Activated T-helper 2 cell treated with anti-CD3 and anti-CD28 coated beads, Interferon-gamma antibody, Interleukin-2, Interleukin-4, amounts not matched to agents 10 μg/mL and 5 μg/mL and 100 μg/mL, durations not matched to agents 14 hours and 24 hours and 36 hours (primary cell): ENCODE data around the gene PNMA6E. TPM values are rescaled to one million over a fixed set of nuclear protein-coding genes. Genes with fewer than 3 reads are reported as not detected.

ENCODE experiments used
- DNase-seq: peaks from one replicate; pipeline ENCODE4 v3.0.0; 2021; ENCODE audit warnings: low spot score
- H3K27ac Mint-ChIP-seq: one replicate; pipeline ENCODE4 v1.8.0; 2021; ENCODE audit warnings: mixed read lengths
- H3K27me3 Mint-ChIP-seq: one replicate; pipeline ENCODE4 v1.8.0; 2021; ENCODE audit warnings: low read depth, mixed read lengths
- H3K36me3 Mint-ChIP-seq: one replicate; pipeline ENCODE4 v1.8.0; 2021; ENCODE audit warnings: low read depth, mixed read lengths
- H3K4me1 Mint-ChIP-seq: one replicate; pipeline ENCODE4 v1.8.0; 2021; ENCODE audit warnings: low read depth, mixed read lengths
- H3K4me3 Mint-ChIP-seq: one replicate; pipeline ENCODE4 v1.8.0; 2021; ENCODE audit warnings: low read depth, mild to moderate bottlenecking, moderate library complexity, mixed read lengths
- H3K9me3 Mint-ChIP-seq: one replicate; pipeline ENCODE4 v1.8.0; 2021; ENCODE audit warnings: mixed read lengths
- intact Hi-C: fragments of 100-400 bp; cut with micrococcal nuclease; formaldehyde crosslinking; loops from one replicate; pipeline ENCODE4 v1.15.1; 2023
- total RNA-seq: library from RNA; stranded (reverse); gene quantifications from 2 replicates; pipeline ENCODE4 v1.2.3, GENCODE V29; 2022

The PNMA6E gene
- total RNA-seq, 1 donor from 2014 or later: not detected

- H3K36me3 Mint-ChIP-seq: no peaks in the 10 kb centered on the region
- no peaks in the 10 kb centered on the region for H3K4me1 Mint-ChIP-seq
- H3K27ac Mint-ChIP-seq: no peak overlapping the region
- no peaks in the 10 kb centered on the region for H3K27me3 Mint-ChIP-seq
- DNase-seq: no peak
- intact Hi-C loops: no loop called here
- H3K9me3 Mint-ChIP-seq: no peaks in the 10 kb centered on the region
- H3K4me3 Mint-ChIP-seq: no peak overlapping the region
Observed at GRCh38 chrX:153443476-153444332, 42.6 kb upstream of the PNMA6E start.

DNA sequence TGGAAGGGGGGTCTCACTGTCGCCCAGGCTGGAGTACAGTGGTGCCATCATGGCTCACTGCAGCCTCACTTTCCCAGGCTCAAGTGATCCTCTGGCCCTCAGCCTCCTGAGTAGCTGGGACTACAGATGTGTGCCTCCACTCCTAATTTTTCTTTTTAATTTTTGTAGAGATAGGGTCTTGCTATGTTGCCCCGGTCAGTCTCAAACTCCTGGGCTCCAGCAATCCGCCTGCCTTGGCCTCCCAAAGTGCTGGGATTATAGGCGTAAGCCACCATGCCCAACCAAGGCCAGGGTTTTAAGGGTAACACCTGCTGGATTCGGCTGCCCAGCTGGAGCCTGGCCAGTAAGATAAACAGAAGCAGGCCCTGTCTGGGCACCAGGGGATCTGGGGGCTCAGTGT lies 41.3 kb upstream of the PNMA6E start:
- H3K27ac Mint-ChIP-seq: no peak overlapping the region
- no peaks in the 10 kb centered on the region for H3K4me1 Mint-ChIP-seq
- no peak for DNase-seq
- H3K4me3 Mint-ChIP-seq: no peak overlapping the region
- no peaks in the 10 kb centered on the region for H3K9me3 Mint-ChIP-seq
- intact Hi-C loops: no loop called here
- H3K27me3 Mint-ChIP-seq: no peaks in the 10 kb centered on the region
- H3K36me3 Mint-ChIP-seq: no peaks in the 10 kb centered on the region

DNA sequence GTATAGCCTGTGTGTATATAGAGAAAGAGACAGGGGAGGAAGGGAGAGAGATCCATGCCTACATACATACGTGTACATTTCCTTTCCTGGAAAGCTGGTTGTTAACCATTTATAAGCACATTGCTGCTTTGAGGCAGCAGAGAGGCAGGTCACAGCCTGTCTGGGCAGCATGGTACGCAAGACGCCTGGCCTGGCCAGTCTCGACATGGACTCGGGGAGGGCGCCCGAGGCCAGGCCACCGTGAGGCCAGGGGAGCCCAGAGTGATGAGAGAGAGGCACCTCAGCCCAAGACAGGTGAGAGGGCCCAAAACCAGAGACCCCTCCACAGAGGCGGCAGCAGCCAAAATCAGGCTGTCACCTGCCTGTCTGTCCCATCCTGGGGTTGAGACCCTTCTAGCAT lies 40.8 kb upstream of the PNMA6E start:
- intact Hi-C loops: no loop called here
- Mint-ChIP-seq H3K27ac (no peak overlapping the region), H3K4me3 (no peak overlapping the region), H3K4me1 (no peaks in the 10 kb centered on the region), H3K27me3 (no peaks in the 10 kb centered on the region), H3K36me3 (no peaks in the 10 kb centered on the region), H3K9me3 (no peaks in the 10 kb centered on the region)
- DNase-seq: no peak

DNA sequence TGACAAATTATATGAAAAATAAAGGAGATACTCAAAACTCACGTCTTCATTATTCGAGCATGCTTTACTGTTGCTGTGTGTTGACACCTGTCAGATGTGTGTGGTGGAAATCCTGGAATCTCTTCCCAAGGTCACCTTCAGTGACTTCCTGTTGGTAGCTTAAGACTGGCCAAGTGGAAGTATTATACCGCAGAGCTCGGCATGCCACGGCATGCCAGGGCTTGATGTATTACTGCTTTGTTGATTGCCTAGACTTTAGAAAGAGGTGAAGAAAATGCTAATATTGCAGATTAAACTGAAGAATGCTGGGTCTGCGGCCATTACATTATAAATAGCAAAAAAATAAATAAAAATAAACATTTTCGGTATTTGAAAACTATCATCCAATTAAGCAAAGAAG lies 40.1 kb upstream of the PNMA6E start:
- no peak for DNase-seq
- H3K36me3 Mint-ChIP-seq: no peaks in the 10 kb centered on the region
- H3K9me3 Mint-ChIP-seq: no peaks in the 10 kb centered on the region
- H3K27me3 Mint-ChIP-seq: no peaks in the 10 kb centered on the region
- H3K4me3 Mint-ChIP-seq: no peak overlapping the region
- H3K4me1 Mint-ChIP-seq: no peaks in the 10 kb centered on the region
- intact Hi-C loops: no loop called here
- no peak overlapping the region for H3K27ac Mint-ChIP-seq

DNA sequence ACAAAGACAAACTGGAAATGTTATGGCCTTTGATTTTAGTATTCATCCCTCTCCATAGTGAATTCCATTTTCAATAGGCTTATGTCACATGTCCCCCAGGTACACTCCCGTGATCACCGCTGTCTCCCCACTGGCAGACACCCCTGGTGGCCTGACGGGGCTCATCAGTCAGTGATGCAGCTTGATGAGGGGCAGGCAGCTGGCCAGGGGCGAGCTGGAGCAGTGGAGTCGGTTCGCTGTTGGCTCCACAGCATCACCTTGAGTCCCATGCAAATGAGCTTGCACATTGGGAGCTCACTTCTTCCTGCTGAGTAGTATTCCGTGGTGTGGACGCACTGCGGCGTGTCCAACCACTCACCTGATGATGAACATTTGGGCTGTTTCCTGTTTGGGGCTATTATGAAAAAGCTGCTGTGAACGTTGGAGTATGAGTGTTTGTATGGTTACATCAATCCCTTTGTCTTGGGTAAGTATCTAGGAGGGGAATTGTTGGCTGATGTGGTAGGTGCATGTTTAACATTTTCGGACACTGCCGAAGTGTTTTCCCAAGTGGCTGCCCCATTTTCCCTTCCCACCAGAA lies 39.5 kb upstream of the PNMA6E start:
- intact Hi-C loops: no loop called here
- Mint-ChIP-seq H3K36me3 (no peaks in the 10 kb centered on the region), H3K27ac (no peak overlapping the region), H3K9me3 (no peaks in the 10 kb centered on the region), H3K4me1 (no peaks in the 10 kb centered on the region), H3K4me3 (no peak overlapping the region), H3K27me3 (no peaks in the 10 kb centered on the region)
- DNase-seq: no peak

GRCh38 chrX:153439977-153440376 lies 38.8 kb upstream of the PNMA6E start:
- no peak overlapping the region for H3K27ac Mint-ChIP-seq
- no peak overlapping the region for H3K4me3 Mint-ChIP-seq
- H3K9me3 Mint-ChIP-seq: no peaks in the 10 kb centered on the region
- H3K4me1 Mint-ChIP-seq: no peaks in the 10 kb centered on the region
- H3K27me3 Mint-ChIP-seq: no peaks in the 10 kb centered on the region
- intact Hi-C loops: no loop called here
- H3K36me3 Mint-ChIP-seq: no peaks in the 10 kb centered on the region
- no peak for DNase-seq

GRCh38 chrX:153438532-153438931 lies 37.4 kb upstream of the PNMA6E start:
- Mint-ChIP-seq H3K4me1 (no peaks in the 10 kb centered on the region), H3K4me3 (no peak overlapping the region), H3K36me3 (no peaks in the 10 kb centered on the region), H3K27me3 (no peaks in the 10 kb centered on the region), H3K27ac (no peak overlapping the region), H3K9me3 (no peaks in the 10 kb centered on the region)
- intact Hi-C loops: no loop called here
- DNase-seq: no peak

- H3K36me3 Mint-ChIP-seq: no peaks in the 10 kb centered on the region
- DNase-seq: no peak
- peaks cover under 1% of the 10 kb centered on the region for H3K9me3 Mint-ChIP-seq
- H3K4me1 Mint-ChIP-seq: no peaks in the 10 kb centered on the region
- no peaks in the 10 kb centered on the region for H3K27me3 Mint-ChIP-seq
- intact Hi-C loops: no loop called here
- H3K27ac Mint-ChIP-seq: no peak overlapping the region
- H3K4me3 Mint-ChIP-seq: no peak overlapping the region
Observed at GRCh38 chrX:153435845-153436244, 34.7 kb upstream of the PNMA6E start.

DNA sequence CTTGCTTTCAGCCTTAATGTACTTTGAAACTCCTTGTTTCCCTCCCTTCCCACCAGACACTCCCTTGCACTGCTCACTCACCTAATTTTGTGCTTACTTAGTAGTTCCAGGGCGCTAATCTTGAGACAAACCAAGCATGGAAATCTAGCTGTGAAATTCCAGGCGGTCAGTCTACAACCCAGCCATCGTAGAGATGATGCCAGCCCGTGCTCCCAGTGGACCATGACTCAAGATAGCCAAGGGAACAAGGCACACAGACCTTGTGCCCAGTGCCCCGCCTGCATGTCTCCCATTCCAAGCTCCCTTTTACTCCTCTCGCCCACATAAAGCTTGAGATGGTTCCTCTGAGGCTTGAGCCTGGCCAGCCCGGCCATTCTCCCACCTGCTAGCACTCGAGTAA lies 33.7 kb upstream of the PNMA6E start:
- H3K27ac Mint-ChIP-seq: no peak overlapping the region
- H3K4me1 Mint-ChIP-seq: no peaks in the 10 kb centered on the region
- intact Hi-C loops: no loop called here
- H3K9me3 Mint-ChIP-seq: peaks cover 5% of the 10 kb centered on the region
- H3K4me3 Mint-ChIP-seq: no peak overlapping the region
- DNase-seq: no peak
- H3K36me3 Mint-ChIP-seq: no peaks in the 10 kb centered on the region
- no peaks in the 10 kb centered on the region for H3K27me3 Mint-ChIP-seq

GRCh38 chrX:153433781-153434285 lies 32.7 kb upstream of the PNMA6E start:
- DNase-seq: no peak
- intact Hi-C loops: no loop called here
- H3K4me3 Mint-ChIP-seq: no peak overlapping the region
- no peaks in the 10 kb centered on the region for H3K27me3 Mint-ChIP-seq
- H3K27ac Mint-ChIP-seq: no peak overlapping the region
- peaks cover 5% of the 10 kb centered on the region for H3K9me3 Mint-ChIP-seq
- H3K4me1 Mint-ChIP-seq: no peaks in the 10 kb centered on the region
- no peaks in the 10 kb centered on the region for H3K36me3 Mint-ChIP-seq

GRCh38 chrX:153433161-153433680 lies 32.1 kb upstream of the PNMA6E start:
- Mint-ChIP-seq H3K27ac (no peak overlapping the region), H3K27me3 (no peaks in the 10 kb centered on the region), H3K36me3 (no peaks in the 10 kb centered on the region), H3K4me3 (no peak overlapping the region), H3K9me3 (peaks cover 5% of the 10 kb centered on the region), H3K4me1 (no peaks in the 10 kb centered on the region)
- intact Hi-C loops: no loop called here
- DNase-seq: no peak

DNA sequence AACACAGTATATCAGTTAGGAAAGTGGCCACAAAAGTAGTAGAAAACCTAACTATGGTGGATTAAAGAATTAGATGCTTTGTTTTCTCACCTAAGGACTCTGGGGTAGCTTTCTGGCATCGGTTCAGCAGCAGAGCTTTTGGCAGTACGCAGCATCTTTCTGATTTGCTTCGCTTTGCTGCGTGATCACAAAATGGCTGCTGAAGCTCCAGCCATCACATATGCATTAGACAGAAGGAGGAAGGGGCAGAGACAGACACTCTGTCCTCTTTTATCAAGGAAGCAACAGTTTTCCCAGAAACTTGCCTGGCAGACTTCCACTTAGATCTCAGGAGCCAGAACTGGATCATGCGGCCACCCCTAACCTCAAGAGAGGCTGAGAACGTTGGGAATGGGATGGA lies 29.6 kb upstream of the PNMA6E start:
- H3K27me3 Mint-ChIP-seq: no peaks in the 10 kb centered on the region
- no peak overlapping the region for H3K27ac Mint-ChIP-seq
- intact Hi-C loops: no loop called here

GRCh38 chrX:153426204-153426603 lies 25.1 kb upstream of the PNMA6E start:
- H3K4me3 Mint-ChIP-seq: no peak overlapping the region
- no peaks in the 10 kb centered on the region for H3K36me3 Mint-ChIP-seq
- peaks cover 5% of the 10 kb centered on the region for H3K9me3 Mint-ChIP-seq
- H3K4me1 Mint-ChIP-seq: no peaks in the 10 kb centered on the region
- no peak overlapping the region for H3K27ac Mint-ChIP-seq
- intact Hi-C loops: no loop called here
- no peaks in the 10 kb centered on the region for H3K27me3 Mint-ChIP-seq
- DNase-seq: no peak

More for the DNA sequence above, 29.6 kb upstream of the PNMA6E start:
- Mint-ChIP-seq H3K9me3 (peaks cover 5% of the 10 kb centered on the region), H3K4me1 (no peaks in the 10 kb centered on the region), H3K36me3 (no peaks in the 10 kb centered on the region), H3K4me3 (no peak overlapping the region)
- DNase-seq: no peak
